GM19035 (cell line): Measurements from ENCODE around the gene CTSH.
"Not testable (repeated sequence)": the region's sequence is repeated elsewhere in the genome, so short reads cannot be mapped to it uniquely, and the experiment has no call there.

Source experiments
- ATAC-seq: cut with Tn5 transposase; IDR thresholded peaks from one replicate; pipeline ENCODE4 v1.9.1; 2021; ENCODE audit not compliant: unreplicated experiment

CTSH gene

GRCh38 chr15:78944202-78944625 lies 632 bp downstream of the CTSH start:
- peak; percentile 28 for ATAC-seq

- no peak for ATAC-seq
Measured at GRCh38 chr15:78943692-78944091, 1.2 kb downstream of the CTSH start.

DNA sequence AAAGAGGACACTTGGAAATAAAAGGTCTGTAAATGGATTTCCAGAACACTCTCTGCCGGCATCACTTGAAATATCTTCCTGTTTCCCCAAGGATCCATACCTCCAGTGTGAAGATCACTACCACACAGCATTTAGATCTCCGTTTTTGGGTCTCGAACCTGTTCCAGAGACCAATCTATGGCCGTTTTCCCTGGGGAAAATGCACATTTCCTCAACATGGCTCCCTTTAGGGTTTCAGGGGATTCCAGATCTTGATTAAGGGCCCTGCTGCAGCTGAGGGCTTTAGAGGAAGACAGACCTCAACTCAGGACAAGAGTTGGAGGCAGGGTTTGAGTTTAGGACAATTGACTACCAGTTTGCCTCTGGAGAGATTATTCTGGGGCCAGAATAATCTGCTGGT lies 2.1 kb downstream of the CTSH start:
- ATAC-seq: no peak

GRCh38 chr15:78938658-78939488 lies 6.0 kb downstream of the CTSH start:
- ATAC-seq: peak; percentile 67

DNA sequence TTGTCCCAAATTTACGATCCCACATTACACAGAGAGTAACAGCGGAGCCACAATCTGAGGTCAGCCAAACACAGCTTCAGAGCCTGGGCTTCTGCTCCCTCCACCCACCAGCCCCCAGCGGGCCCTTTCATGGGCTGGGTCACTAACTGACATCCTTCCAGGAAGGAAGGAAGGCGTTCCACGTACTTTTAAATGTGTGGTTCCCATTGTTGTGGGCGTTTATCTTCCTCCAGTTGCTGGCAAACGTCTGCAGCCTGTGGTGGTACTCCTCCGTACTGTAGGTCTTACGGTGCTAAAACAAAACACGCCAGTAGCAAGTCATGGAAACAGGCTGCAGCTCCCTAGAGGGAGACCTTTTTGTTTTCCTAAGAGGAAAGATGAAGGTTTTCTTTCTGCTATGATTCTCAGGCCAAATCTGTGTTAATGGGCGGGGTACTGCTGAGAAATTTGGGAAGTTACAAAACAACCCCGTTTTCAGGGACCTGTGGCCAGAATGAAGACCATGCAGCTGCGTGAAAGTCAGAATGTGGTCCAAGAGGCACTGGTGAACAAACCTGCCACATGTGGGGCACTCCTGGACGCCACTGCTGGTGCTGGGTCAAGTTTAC lies 7.6 kb downstream of the CTSH start:
- no peak for ATAC-seq

DNA sequence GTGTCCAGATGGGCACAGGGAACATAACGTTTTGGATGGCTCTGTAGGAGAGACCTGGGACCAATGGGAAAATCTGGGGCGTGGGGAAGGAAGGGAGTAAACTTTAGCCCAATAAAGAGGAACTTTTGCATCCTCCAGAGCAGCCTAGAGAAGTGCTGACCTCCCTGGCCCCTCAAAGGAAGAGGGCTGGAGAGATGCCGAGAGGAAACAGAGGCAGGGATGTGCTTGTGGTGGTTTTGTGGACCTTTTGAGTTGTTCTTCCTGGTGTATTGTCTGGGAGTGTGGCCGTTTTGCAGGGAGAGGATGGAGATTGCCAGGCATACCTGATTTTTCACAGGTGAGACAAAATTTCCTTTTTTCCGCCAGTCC lies 10.2 kb downstream of the CTSH start:
- no peak for ATAC-seq

DNA sequence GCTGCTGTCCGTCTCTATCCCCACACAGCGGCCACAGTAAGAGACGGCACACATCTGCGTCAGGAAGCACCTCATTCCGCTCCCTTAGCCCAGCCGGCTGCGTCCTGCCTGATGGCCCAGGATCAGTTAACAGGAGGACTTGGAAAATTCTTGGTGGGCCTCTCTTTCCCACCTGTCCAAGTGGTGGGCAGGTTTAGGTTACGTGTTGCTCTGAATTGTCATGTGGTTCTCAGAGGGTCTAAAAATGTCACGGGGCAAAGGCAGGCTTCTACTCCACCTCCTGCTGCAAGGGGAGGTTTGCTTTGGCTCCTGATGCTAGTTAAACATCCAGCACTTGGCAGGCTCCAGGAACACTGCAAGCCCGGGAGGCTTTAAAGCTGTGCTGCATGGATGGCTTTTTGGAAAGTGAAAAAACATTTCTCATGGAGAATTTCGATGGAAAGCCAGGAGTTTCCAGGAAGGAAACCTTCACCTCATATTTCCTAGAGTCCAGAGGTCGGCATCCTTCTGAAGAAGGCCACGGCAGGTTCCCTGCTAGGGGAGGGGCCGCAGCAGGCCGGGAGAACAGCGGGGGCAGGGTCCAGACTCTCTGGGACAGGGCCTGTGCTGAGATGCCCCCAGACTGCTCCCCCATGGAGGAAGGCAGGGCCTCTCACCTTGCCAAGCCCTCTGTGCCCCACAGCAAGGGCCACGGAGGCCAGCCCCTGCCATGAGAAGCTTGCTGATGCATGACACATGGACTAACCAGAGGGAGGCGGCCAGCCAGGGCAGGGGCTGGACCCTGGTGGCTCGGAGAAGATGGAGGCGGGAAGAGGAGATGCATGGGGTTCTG lies 10.8 kb downstream of the CTSH start:
- no peak for ATAC-seq

DNA sequence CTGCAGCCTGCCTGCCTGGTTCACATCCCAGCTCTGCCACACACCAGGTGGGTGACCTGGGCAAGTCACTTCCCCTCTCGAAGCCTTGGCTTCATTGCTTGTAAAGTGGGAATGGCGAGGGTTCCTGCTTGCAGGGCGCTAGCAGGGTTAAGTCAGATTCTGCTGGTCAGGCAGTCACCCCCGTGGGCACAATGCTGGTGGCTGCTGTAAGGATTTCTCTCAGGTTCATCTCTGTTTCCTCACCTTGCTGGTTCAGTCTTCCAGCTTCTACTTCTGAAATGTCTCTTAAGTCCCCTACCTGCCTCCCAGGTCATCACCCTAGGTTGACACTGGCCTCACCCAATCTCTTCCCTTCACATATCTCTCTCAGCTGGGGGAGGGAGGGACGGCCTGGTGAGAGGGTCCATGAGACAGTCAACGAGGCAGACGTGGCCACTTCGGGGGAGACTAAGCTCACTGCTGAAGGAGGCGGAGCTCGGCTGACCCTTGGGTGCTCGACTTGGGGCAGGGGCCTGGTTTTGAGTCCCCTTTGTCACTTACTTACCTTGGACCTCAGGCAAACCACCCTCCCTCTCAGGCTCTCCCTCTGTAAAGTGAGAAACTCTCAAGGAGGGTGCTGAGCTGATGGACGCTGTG lies 11.5 kb downstream of the CTSH start:
- ATAC-seq: no peak

DNA sequence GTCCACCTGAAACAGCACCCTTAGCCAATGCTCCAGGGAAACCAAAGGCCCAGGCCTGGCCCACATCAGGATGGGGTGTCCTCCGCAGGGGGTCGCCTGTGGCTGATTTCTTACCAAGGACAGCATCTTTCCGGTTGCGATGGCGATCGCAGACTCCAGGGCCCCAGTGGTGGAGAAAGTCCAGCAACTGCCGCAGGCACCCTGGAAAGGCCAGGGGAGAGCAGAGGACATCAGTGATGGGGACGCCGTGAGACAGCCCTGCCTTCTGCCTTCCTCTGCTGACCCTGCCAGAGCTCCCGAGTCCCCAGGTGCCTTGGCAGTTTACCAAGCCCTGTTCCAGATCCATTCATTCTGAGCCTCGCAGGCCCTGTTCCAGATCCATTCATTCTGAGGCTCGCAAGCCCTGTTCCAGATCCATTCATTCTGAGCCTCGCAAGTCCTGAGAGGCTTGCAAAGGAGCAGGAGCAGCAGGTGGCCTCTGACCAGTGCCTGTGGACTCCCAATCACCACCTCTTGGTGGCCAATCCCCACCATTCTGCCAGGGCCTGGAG lies 12.5 kb downstream of the CTSH start:
- ATAC-seq: no peak

DNA sequence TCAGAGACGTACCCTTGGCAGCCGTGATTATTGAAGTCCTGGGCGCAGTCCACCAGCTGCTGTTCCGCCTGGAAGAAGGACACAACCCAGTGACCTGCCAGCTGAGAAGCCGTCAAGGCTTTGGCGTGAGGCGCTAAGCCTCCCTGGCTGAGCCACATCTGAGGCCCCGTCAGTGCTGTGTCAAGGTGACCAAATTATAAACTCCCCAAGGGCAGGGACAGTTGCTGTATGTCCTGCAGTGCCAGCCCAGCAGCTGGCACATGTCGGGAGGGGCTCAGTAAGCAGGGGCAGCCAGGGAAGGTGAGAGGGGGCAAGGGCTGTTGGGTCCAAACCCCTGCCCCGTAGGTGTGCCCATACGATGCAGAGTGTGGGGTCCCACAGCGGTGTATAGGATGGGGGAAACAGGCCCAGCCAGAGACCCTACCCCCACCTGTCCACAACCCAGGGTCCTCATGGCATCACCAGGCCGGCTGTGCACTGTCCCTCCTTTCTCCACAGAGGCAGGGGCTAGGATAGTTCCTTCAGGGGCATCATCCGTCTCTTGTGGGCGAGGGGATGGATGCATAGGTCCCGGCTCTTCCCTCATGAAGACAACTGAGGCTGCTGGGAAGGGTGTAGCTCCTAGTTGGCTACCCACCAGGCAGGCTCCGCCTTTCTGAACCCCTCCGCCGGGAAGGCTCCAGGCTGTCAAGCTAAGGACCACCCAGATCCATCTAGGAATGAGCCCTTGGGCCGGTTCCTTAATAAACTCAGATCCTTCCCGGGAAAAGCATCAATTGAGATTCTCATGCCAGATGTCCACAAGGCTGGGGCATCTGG lies 13.2 kb downstream of the CTSH start:
- ATAC-seq: no peak

- no peak for ATAC-seq
Measured at GRCh38 chr15:78930577-78931388, 14.1 kb downstream of the CTSH start.

- ATAC-seq: no peak
Measured at GRCh38 chr15:78929536-78930264, 15.1 kb downstream of the CTSH start.

- no peak for ATAC-seq
Measured at GRCh38 chr15:78928616-78929093, 16.2 kb downstream of the CTSH start.

DNA sequence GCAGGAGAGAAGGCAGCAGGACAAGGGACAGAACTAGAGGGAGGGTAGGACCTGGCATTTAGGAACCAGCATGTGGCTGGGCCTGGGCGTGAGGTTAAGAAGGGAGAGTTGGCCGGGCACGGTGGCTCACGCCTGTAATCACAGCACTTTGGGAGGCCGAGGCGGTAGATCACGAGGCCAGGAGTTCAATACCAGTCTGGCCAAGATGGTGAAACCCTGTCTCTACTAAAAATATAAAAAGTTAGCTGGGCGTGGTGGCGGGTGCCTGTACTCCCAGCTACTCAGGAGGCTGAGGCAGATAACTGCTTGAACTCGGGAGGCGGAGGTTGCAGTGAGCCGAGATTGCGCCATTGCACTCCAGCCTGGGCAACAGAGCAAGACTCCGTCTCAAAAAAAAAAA lies 16.7 kb downstream of the CTSH start:
- not testable (repeated sequence) for ATAC-seq

GRCh38 chr15:78927077-78927790 lies 17.6 kb downstream of the CTSH start:
- ATAC-seq: no peak

- no peak for ATAC-seq
Measured at GRCh38 chr15:78925956-78926743, 18.7 kb downstream of the CTSH start.

- no peak for ATAC-seq
Measured at GRCh38 chr15:78925076-78925624, 19.7 kb downstream of the CTSH start.
